ENCODE results near the gene RPH3AL.

GRCh38 chr17:304461-304860 lies 48.1 kb downstream of the RPH3AL start:
- TF ChIP-seq, protein P1, sequence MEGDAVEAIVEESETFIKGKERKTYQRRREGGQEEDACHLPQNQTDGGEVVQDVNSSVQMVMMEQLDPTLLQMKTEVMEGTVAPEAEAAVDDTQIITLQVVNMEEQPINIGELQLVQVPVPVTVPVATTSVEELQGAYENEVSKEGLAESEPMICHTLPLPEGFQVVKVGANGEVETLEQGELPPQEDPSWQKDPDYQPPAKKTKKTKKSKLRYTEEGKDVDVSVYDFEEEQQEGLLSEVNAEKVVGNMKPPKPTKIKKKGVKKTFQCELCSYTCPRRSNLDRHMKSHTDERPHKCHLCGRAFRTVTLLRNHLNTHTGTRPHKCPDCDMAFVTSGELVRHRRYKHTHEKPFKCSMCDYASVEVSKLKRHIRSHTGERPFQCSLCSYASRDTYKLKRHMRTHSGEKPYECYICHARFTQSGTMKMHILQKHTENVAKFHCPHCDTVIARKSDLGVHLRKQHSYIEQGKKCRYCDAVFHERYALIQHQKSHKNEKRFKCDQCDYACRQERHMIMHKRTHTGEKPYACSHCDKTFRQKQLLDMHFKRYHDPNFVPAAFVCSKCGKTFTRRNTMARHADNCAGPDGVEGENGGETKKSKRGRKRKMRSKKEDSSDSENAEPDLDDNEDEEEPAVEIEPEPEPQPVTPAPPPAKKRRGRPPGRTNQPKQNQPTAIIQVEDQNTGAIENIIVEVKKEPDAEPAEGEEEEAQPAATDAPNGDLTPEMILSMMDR (IDR thresholded peaks at IDR 0.05; ENCODE audit: low read depth, low read length) = no peak
- TF ChIP-seq MAX (IDR thresholded peaks at IDR 0.05; ENCODE audit: low read depth, low read length) = no peak

All from NB4 (cell line).